PFSK-1 (cell line): ENCODE results near the gene TMTC3.

Experiments
- FOXP2 ChIP-seq: optimal IDR thresholded peaks from 2 replicates; pipeline ENCODE3; 2011; ENCODE audit warnings: borderline replicate concordance, control low read depth, inconsistent platforms; ENCODE audit not compliant: insufficient read depth; ENCODE audit errors: extremely low read length, extremely low read depth
- POLR2AphosphoS5 ChIP-seq: IDR thresholded peaks from 2 replicates; pipeline ENCODE4 v1.6.1; 2012; ENCODE audit warnings: low read depth, mild to moderate bottlenecking, control low read depth, low read length, moderate library complexity
- SIN3A ChIP-seq: IDR thresholded peaks from 2 replicates; pipeline ENCODE4 v1.6.1; 2012; ENCODE audit warnings: mild to moderate bottlenecking, low read length, moderate library complexity, borderline replicate concordance; ENCODE audit not compliant: insufficient read depth
- TAF1 ChIP-seq: IDR thresholded peaks from 2 replicates; pipeline ENCODE4 v1.6.1; 2012; ENCODE audit warnings: low read length, control low read depth, borderline replicate concordance; ENCODE audit not compliant: insufficient read depth
- TF ChIP-seq, protein P1 (sequence below), 2 experiments: IDR thresholded peaks; 2 replicates each; pipeline versions ENCODE4 v1.6.1 to v1.8.0; 2011 to 2012; ENCODE audit warnings: low read depth in 2 of 2, low read length in 2 of 2, control low read depth in 1 of 2, inconsistent platforms in 1 of 2, mild to moderate bottlenecking in 1 of 2, moderate library complexity in 1 of 2; ENCODE audit not compliant: insufficient read depth in 1 of 2

TMTC3 gene

DNA sequence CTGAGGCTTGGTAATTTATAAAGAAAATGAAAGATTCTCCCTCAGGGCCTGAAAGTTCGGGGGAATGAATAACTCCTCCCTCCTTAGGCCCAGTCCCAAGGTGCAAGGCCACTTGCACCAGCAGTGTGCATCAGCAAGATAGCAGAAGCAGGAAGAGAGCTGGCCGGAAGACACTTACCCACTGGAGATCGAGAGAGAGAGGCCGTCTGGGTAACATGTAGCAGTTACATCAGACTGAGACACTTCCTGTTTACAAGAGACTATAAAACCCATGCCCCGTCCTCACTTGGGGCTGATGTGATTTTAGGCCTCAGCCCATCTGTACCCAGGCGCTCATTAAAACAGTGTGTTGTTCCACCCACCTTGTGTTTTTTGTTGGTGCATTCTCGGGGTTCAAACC, 85.2 kb downstream of the TMTC3 start:
- no peak for TF ChIP-seq FOXP2
- no peak for TF ChIP-seq TAF1
- TF ChIP-seq, protein P1, sequence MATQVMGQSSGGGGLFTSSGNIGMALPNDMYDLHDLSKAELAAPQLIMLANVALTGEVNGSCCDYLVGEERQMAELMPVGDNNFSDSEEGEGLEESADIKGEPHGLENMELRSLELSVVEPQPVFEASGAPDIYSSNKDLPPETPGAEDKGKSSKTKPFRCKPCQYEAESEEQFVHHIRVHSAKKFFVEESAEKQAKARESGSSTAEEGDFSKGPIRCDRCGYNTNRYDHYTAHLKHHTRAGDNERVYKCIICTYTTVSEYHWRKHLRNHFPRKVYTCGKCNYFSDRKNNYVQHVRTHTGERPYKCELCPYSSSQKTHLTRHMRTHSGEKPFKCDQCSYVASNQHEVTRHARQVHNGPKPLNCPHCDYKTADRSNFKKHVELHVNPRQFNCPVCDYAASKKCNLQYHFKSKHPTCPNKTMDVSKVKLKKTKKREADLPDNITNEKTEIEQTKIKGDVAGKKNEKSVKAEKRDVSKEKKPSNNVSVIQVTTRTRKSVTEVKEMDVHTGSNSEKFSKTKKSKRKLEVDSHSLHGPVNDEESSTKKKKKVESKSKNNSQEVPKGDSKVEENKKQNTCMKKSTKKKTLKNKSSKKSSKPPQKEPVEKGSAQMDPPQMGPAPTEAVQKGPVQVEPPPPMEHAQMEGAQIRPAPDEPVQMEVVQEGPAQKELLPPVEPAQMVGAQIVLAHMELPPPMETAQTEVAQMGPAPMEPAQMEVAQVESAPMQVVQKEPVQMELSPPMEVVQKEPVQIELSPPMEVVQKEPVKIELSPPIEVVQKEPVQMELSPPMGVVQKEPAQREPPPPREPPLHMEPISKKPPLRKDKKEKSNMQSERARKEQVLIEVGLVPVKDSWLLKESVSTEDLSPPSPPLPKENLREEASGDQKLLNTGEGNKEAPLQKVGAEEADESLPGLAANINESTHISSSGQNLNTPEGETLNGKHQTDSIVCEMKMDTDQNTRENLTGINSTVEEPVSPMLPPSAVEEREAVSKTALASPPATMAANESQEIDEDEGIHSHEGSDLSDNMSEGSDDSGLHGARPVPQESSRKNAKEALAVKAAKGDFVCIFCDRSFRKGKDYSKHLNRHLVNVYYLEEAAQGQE (IDR thresholded peaks at IDR 0.05; ENCODE audit: insufficient read depth in 1 of 2, low read depth in 2 of 2, low read length in 2 of 2), result no peak
- no peak for TF ChIP-seq POLR2AphosphoS5
- no peak for TF ChIP-seq SIN3A

DNA sequence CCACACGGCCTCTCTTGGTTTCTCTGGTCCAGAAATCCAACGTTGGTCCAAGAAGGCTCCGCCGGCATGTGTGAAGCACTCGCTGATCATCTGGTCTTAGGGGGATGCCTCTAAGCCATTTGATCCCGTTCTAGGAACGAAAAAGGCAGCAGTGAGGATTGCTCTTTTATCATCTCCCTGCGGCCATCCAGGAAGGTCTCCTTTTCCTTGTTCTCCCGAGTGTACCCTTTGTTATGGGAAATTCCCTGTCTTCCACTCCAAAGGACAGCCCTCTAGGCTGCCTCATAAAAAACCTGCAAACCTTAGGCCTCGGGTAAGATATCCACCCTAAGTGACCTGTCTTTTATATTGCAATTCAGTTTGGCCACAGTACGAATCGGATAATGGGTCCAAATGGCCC, 85.8 kb downstream of the TMTC3 start:
- TF ChIP-seq TAF1, result no peak
- TF ChIP-seq, protein P1 (IDR thresholded peaks at IDR 0.05; ENCODE audit: insufficient read depth in 1 of 2, low read depth in 2 of 2, low read length in 2 of 2), result no peak
- no peak for TF ChIP-seq POLR2AphosphoS5
- TF ChIP-seq SIN3A, result no peak
- TF ChIP-seq FOXP2, result no peak

DNA sequence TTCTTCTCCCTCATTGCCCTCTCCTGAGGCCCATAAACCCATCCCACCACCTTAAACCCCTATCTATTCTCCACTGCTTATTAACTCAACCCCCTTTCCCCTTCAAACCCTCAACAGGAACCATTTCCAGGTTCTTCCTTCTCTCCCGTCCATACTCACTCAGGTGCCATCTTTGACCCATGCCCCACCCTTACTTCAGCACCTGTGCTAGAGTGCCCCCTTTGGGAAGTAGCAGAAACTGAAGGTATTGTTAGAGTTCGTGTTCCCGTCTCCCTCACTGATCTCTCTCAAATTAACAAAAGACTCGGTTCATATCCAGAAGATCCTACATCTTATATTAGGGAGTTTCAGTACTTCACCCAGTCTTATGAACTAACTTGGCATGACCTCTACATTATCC, 86.6 kb downstream of the TMTC3 start:
- TF ChIP-seq FOXP2 (no peak), SIN3A (no peak), TAF1 (no peak), POLR2AphosphoS5 (no peak)
- TF ChIP-seq, protein P1 (IDR thresholded peaks at IDR 0.05; ENCODE audit: insufficient read depth in 1 of 2, low read depth in 2 of 2, low read length in 2 of 2), result no peak

DNA sequence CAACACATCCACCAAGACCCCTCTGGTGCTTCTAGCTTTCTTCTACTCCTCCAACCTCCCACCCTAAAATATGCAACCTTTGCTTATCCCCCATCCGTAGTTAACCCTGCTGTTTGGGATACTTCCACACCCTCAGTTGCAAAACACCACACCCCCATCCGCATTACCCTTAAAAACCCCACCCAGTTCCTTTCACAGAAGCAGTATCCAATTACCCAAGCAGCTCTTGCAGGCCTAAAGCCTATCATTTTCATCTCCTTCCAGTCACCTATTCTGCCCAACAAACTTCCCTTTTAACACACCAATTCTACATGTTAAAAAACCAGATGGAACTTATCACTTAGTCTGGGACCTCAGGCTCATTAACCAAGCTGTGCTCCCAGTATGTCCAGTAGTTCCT, 88.2 kb downstream of the TMTC3 start:
- no peak for TF ChIP-seq FOXP2

DNA sequence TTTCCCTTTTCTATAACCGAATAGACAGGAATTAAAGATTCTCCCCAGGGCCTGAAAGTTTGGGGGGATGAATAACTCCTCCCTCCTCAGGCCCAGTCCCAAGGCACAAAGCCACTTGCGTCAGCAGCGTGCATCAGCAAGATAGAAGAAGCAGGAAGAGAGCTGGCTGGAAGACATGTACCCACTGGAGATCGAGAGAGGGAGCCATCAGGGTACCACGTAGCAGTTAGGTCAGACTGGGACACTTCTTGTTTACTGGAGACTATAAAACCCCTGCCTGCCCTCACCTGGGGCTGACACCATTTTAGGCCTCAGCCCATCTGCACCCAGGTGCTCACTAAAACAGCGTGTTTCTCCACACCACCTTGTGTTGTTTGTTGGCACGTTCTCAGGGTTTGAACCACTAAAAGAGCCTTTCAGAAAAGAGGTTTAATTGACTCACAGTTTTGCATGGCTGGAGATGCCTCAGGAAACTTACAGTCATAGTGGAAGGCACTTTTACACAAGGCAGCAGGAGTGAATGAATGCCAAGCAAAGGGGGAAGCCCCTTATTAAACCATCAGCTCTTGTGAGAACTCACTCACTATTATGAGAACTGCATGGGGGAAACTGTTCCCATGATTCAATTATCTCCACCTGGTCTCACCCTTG, 93.2 kb downstream of the TMTC3 start:
- no peak for TF ChIP-seq FOXP2
- TF ChIP-seq, protein P1 (IDR thresholded peaks at IDR 0.05; ENCODE audit: insufficient read depth in 1 of 2, low read depth in 2 of 2, low read length in 2 of 2), result no peak
- no peak for TF ChIP-seq SIN3A
- TF ChIP-seq POLR2AphosphoS5, result no peak
- TF ChIP-seq TAF1, result no peak
